Measurements from ENCODE around the gene C10orf67.
A peak's percentile ranks its signal among the peaks of the same experiment; 100 is the strongest.
"Not testable (repeated sequence)": the region's sequence is repeated elsewhere in the genome, so short reads cannot be mapped to it uniquely, and the experiment has no call there.

The C10orf67 gene

DNA sequence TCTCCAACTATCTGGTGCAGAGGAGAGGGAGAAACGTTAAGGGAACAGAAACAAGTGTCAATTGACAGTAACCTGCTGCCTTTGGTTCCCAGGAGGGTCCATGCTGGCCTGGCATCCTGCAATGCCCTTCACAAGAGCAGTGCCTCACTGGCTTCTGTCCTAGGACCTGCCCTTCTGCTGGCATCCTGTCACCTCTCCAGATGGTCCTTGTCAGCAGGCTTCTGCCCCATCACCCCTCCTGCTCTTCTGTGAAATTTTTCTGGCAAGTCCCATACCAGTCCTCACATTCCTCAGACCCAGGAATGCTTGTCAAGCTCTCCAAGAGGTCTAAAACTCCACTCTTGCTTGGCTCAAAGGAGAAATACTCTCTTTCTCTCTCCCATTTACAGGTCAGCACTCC, 34.2 kb downstream of the C10orf67 start:
- TF ChIP-seq ZFX (IDR thresholded peaks at IDR 0.05; ENCODE audit: borderline replicate concordance) (no peak), CTCF (IDR thresholded peaks at IDR 0.05) (no peak)
- no peak overlapping the region for H3K27ac ChIP-seq

GRCh38 chr10:23299961-23300360, 44.6 kb downstream of the C10orf67 start:
- H3K27ac ChIP-seq = not testable (repeated sequence)

- no peak overlapping the region for H3K27ac ChIP-seq
- TF ChIP-seq CTCF (IDR thresholded peaks at IDR 0.05) = peak; percentile 75
- TF ChIP-seq ZFX (IDR thresholded peaks at IDR 0.05; ENCODE audit: borderline replicate concordance) = no peak
Observed at GRCh38 chr10:23294638-23295247, 49.9 kb downstream of the C10orf67 start.

DNA sequence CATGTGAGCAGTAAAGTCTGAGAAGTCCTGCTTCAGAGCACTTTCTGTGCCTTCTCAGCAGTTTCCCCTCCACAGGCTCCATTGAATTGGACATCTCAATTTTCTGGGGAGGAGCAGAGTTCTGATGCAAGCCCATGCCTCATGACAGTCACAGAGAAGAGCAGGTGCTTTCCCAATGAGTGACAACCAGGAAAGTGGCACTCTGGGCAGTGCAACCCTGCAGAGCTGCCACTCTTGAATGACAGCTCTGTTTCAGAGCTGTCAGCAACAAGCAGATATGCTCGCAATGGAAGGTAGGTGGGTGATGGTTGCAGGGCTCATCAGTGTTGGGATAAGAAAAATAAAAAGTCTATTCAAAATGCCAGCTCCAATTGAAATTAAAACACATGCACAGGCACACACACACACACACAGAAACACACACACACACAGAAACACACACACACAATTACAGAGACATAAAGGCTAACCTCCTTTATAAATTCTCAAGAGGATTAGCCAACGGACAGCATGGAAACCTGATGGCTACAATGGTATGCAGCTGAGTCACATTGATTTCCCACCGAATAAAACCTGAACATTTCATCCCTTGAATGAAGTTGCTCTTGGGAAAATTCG, 50.5 kb downstream of the C10orf67 start:
- TF ChIP-seq CTCF (IDR thresholded peaks at IDR 0.05) (no peak), ZFX (IDR thresholded peaks at IDR 0.05; ENCODE audit: borderline replicate concordance) (no peak)
- no peak overlapping the region for H3K27ac ChIP-seq

- H3K27ac ChIP-seq = no peak overlapping the region
- TF ChIP-seq CTCF (IDR thresholded peaks at IDR 0.05) = peak; percentile 81
- TF ChIP-seq ZFX (IDR thresholded peaks at IDR 0.05; ENCODE audit: borderline replicate concordance) = no peak
Observed at GRCh38 chr10:23293145-23293724, 51.4 kb downstream of the C10orf67 start.

GRCh38 chr10:23291551-23292334, 52.9 kb downstream of the C10orf67 start:
- H3K27ac ChIP-seq = no peak overlapping the region
- TF ChIP-seq CTCF (IDR thresholded peaks at IDR 0.05) (no peak), ZFX (IDR thresholded peaks at IDR 0.05; ENCODE audit: borderline replicate concordance) (no peak)

DNA sequence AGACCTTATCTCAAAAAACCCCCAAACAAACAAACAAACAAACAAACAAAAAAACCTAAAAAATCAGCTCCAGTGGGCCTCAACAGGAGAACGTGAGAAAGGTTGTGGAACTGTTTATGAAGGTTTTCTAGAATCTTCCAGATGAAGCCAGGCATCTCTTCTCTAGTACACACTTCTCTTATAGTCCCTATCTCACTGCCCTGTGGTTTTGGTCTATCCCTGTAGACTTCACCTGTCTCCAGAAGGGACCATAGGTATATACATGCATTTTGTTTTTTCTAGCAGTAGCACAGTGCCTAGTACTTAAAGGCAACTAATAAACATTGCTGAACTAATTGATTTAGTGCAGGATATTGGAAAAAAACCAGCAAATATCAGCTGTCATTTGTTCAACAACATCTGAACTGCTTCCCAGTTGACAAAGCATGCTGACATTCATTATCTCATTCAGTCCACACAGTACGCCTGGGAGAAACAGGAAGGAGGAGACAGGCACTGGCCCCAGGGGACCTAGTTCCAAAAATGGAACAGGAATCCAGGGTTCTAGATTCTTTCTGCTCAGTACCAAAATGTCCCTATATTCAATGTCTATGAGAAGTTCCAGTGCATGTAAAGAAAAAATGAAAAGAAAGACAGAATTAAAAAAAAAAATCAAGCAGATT, 59.8 kb downstream of the C10orf67 start:
- no peak overlapping the region for H3K27ac ChIP-seq
- no peak for TF ChIP-seq ZFX (IDR thresholded peaks at IDR 0.05; ENCODE audit: borderline replicate concordance)
- no peak for TF ChIP-seq CTCF (IDR thresholded peaks at IDR 0.05)
